ENCODE measurements around the gene ANXA8. TPM values are rescaled to one million over a fixed set of nuclear protein-coding genes. Genes with fewer than 3 reads are reported as not detected.

ANXA8 gene
- total and polyA plus RNA-seq, 12 donors = 0.09 to 1.2 (median 0.41) TPM; not detected in 8

- Histone ChIP-seq H3K9me3 (no peaks in the 10 kb centered on the region), H3K36me3 (no peaks in the 10 kb centered on the region), H3K4me3 (no peak overlapping the region), H3K27me3 (peaks cover 0 to 11% (median 0%) of the 10 kb centered on the region in 7 donors), H3K27ac (no peak overlapping the region), H3K4me1 (no peaks in the 10 kb centered on the region)
- no peak for TF ChIP-seq CTCF (IDR thresholded peaks at IDR 0.05)
- DNase-seq (no peak), ATAC-seq (no peak)
- intact Hi-C loops (cut with DNase I) = no loop called here
- WGBS, 2 donors = 74 to 79% methylated on average over 10 of the region's 10 CpGs
Measured at GRCh38 chr10:47454008-47454779, 29.7 kb downstream of the ANXA8 start.

- DNase-seq (no peak), ATAC-seq (peak in 1 of 8 donors; percentile 18)
- no peak overlapping the region for H3K4me3 ChIP-seq
- H3K27me3 ChIP-seq = peaks cover 0 to 11% (median 0%) of the 10 kb centered on the region in 7 donors
- H3K4me1 ChIP-seq = no peaks in the 10 kb centered on the region
- intact Hi-C loops (cut with DNase I) = no loop called here
- no peak for TF ChIP-seq CTCF (IDR thresholded peaks at IDR 0.05)
- H3K27ac ChIP-seq = no peak overlapping the region
- H3K36me3 ChIP-seq = no peaks in the 10 kb centered on the region
- 45 to 52% methylated on average over 7 of the region's 7 CpGs for WGBS, 2 donors
- no peaks in the 10 kb centered on the region for H3K9me3 ChIP-seq
Measured at GRCh38 chr10:47453141-47454007, 30.5 kb downstream of the ANXA8 start.

GRCh38 chr10:47452495-47453140, 31.3 kb downstream of the ANXA8 start:
- intact Hi-C loops (cut with DNase I) = no loop called here
- Histone ChIP-seq H3K27ac (no peak overlapping the region), H3K27me3 (peaks cover 0 to 11% (median 0%) of the 10 kb centered on the region in 7 donors), H3K4me1 (no peaks in the 10 kb centered on the region), H3K9me3 (no peaks in the 10 kb centered on the region), H3K36me3 (no peaks in the 10 kb centered on the region), H3K4me3 (no peak overlapping the region)
- TF ChIP-seq CTCF (IDR thresholded peaks at IDR 0.05) = no peak
- ATAC-seq (peak in 1 of 8 donors; percentile 13), DNase-seq (no peak)
- 53 to 61% methylated on average over 11 of the region's 11 CpGs for WGBS, 2 donors

GRCh38 chr10:47451998-47452494, 31.9 kb downstream of the ANXA8 start:
- ATAC-seq (no peak), DNase-seq (no peak)
- no peak overlapping the region for H3K4me3 ChIP-seq
- intact Hi-C loops (cut with DNase I) = no loop called here
- TF ChIP-seq CTCF (IDR thresholded peaks at IDR 0.05) = no peak
- WGBS, 2 donors = 85 to 86% methylated on average over 7 of the region's 7 CpGs
- peaks cover 0 to 11% (median 0%) of the 10 kb centered on the region in 7 donors for H3K27me3 ChIP-seq
- H3K9me3 ChIP-seq = peaks cover 0 to under 1% (median 0%) of the 10 kb centered on the region in 11 donors
- no peaks in the 10 kb centered on the region for H3K4me1 ChIP-seq
- no peak overlapping the region for H3K27ac ChIP-seq
- no peaks in the 10 kb centered on the region for H3K36me3 ChIP-seq
